Thoracic aorta (tissue), 2 donors: ENCODE measurements around the gene PPP5C. TPM values are rescaled to one million over a fixed set of nuclear protein-coding genes. Genes with fewer than 3 reads are reported as not detected.

Experiments used
- ATAC-seq: fragments of 150-250 bp; one replicate; pipeline ENCODE4 v1.8.0; 2017; ENCODE audit warnings: low read depth; ENCODE audit not compliant: insufficient number of reproducible peaks, low FRiP score
- DNase-seq: peaks from one replicate; pipeline ENCODE4 v3.0.0-alpha.2; 2020; ENCODE audit warnings: low spot score
- H3K27ac ChIP-seq, 2 donors: fragments of 200-600 bp; sonication (generic); 1 replicate in 1 of 2; 2 replicates in 1 of 2; pipeline ENCODE4 v1.5.1; 2016; ENCODE audit warnings: mild to moderate bottlenecking in 2 of 2, moderate library complexity in 2 of 2
- H3K27me3 ChIP-seq: fragments of 200-600 bp; sonication (generic); replicated peaks from 2 replicates; pipeline ENCODE4 v1.6.0; 2016; ENCODE audit warnings: mild to moderate bottlenecking; ENCODE audit not compliant: insufficient read depth
- H3K36me3 ChIP-seq: fragments of 200-600 bp; sonication (generic); one replicate; pipeline ENCODE4 v1.5.1; 2016
- H3K4me1 ChIP-seq, 2 donors: fragments of 200-600 bp; sonication (generic); 1 replicate in 1 of 2; 2 replicates in 1 of 2; pipeline versions ENCODE4 v1.5.1 to v1.6.0; 2016; ENCODE audit warnings: low read depth in 2 of 2, mild to moderate bottlenecking in 1 of 2; ENCODE audit not compliant: control insufficient read depth in 1 of 2
- H3K4me3 ChIP-seq: fragments of 200-600 bp; sonication (generic); 2 replicates; pipeline ENCODE4 v1.5.1; 2016; ENCODE audit warnings: mild to moderate bottlenecking
- H3K9me3 ChIP-seq: fragments of 200-600 bp; sonication (generic); 2 replicates; pipeline ENCODE4 v1.5.1; 2016
- CTCF ChIP-seq: fragments of 200-600 bp; sonication (generic); IDR thresholded peaks from one replicate; pipeline ENCODE4 v1.5.1; 2019; ENCODE audit warnings: antibody characterized with exemption
- total RNA-seq, 2 donors: library from RNA; depleted of rRNA; stranded (reverse); fragments of >200 nt; gene quantifications; one replicate each; pipeline versions ENCODE4 v1.1.0 to v1.2.3, GENCODE V29; 2016

Gene PPP5C
- total RNA-seq, 2 donors from 2014 or later = 60.6 to 107 TPM

- Histone ChIP-seq H3K4me3 (no peak overlapping the region), H3K27ac (no peak overlapping the region), H3K4me1 (no peaks in the 10 kb centered on the region), H3K27me3 (no peaks in the 10 kb centered on the region), H3K36me3 (peaks cover 55% of the 10 kb centered on the region), H3K9me3 (no peaks in the 10 kb centered on the region)
- TF ChIP-seq CTCF = no peak
- ATAC-seq = no peak
- no peak for DNase-seq
Measured at GRCh38 chr19:46337487-46337886, 9.4 kb upstream of the PPP5C start.

- ATAC-seq (no peak), DNase-seq (no peak)
- Histone ChIP-seq H3K27ac (no peak overlapping the region), H3K9me3 (no peaks in the 10 kb centered on the region), H3K4me1 (no peaks in the 10 kb centered on the region), H3K27me3 (no peaks in the 10 kb centered on the region), H3K36me3 (peaks cover 51% of the 10 kb centered on the region), H3K4me3 (no peak overlapping the region)
- TF ChIP-seq CTCF = no peak
Measured at GRCh38 chr19:46339446-46339845, 7.4 kb upstream of the PPP5C start.

- H3K4me3 ChIP-seq = no peak overlapping the region
- no peak for TF ChIP-seq CTCF
- no peak for ATAC-seq
- no peaks in the 10 kb centered on the region for H3K27me3 ChIP-seq
- no peaks in the 10 kb centered on the region for H3K4me1 ChIP-seq
- DNase-seq = no peak
- H3K9me3 ChIP-seq = no peaks in the 10 kb centered on the region
- peaks cover 46% of the 10 kb centered on the region for H3K36me3 ChIP-seq
- H3K27ac ChIP-seq = no peak overlapping the region
Measured at GRCh38 chr19:46340051-46340659, 6.7 kb upstream of the PPP5C start.

GRCh38 chr19:46341937-46342336, 5.0 kb upstream of the PPP5C start:
- ATAC-seq = no peak
- no peak for TF ChIP-seq CTCF

GRCh38 chr19:46344363-46344762, 2.5 kb upstream of the PPP5C start:
- no peak for DNase-seq
- TF ChIP-seq CTCF = no peak

More at GRCh38 chr19:46341937-46342336, 5.0 kb upstream of the PPP5C start:
- H3K27ac ChIP-seq = no peak overlapping the region
- peaks cover 36% of the 10 kb centered on the region for H3K36me3 ChIP-seq
- no peaks in the 10 kb centered on the region for H3K9me3 ChIP-seq
- H3K4me3 ChIP-seq = no peak overlapping the region
- DNase-seq = no peak
- H3K4me1 ChIP-seq = no peaks in the 10 kb centered on the region
- no peaks in the 10 kb centered on the region for H3K27me3 ChIP-seq

More at GRCh38 chr19:46344363-46344762, 2.5 kb upstream of the PPP5C start:
- H3K27me3 ChIP-seq = no peaks in the 10 kb centered on the region
- H3K27ac ChIP-seq = no peak overlapping the region
- H3K36me3 ChIP-seq = peaks cover 16% of the 10 kb centered on the region
- H3K9me3 ChIP-seq = no peaks in the 10 kb centered on the region
- peaks cover 6 to 19% of the 10 kb centered on the region in 2 donors for H3K4me1 ChIP-seq
- H3K4me3 ChIP-seq = no peak overlapping the region
- no peak for ATAC-seq
